ENCODE measurements around the gene SLC37A1.
A peak's percentile ranks its signal among the peaks of the same experiment; 100 is the strongest.

The SLC37A1 gene

DNA sequence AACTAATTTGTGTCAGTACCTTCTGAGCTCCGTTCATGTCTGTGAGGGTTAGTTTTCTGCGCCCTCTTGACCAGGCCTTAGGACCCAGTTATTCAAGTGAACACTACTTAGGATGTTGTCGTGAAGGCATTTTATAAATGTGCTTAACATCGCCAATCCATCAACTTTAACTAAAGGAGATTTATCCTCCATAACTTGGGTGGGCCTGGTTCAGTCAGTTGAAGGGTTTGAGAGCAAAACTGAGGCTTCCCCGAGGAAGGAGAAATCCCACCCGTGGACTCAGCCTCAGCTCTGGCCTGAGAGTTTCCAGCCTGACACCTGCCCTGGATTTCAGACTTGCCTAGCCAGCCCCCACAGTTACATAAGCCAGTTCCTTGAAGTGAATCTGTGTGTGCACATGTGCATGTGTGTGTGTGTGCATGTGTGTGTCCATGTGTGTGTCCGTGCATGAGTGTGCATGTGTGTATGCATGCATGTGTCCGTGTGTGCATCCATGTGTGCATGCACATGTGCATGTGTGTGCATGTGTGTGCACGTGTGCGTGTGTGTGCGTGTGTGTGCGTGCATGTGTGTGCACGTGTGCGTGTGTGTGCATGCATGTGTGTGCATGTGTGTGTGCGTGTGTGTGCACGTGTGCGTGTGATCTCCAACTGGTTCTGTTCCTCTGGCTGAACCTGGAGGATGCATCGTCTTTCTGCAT is 77.7 kb downstream of the SLC37A1 start:
- no peak for TF ChIP-seq ZFX (IDR thresholded peaks at IDR 0.05)
- TF ChIP-seq CTCF (conservative IDR thresholded peaks at IDR 0.05), result no peak
- no peak overlapping the region for H3K27ac ChIP-seq

DNA sequence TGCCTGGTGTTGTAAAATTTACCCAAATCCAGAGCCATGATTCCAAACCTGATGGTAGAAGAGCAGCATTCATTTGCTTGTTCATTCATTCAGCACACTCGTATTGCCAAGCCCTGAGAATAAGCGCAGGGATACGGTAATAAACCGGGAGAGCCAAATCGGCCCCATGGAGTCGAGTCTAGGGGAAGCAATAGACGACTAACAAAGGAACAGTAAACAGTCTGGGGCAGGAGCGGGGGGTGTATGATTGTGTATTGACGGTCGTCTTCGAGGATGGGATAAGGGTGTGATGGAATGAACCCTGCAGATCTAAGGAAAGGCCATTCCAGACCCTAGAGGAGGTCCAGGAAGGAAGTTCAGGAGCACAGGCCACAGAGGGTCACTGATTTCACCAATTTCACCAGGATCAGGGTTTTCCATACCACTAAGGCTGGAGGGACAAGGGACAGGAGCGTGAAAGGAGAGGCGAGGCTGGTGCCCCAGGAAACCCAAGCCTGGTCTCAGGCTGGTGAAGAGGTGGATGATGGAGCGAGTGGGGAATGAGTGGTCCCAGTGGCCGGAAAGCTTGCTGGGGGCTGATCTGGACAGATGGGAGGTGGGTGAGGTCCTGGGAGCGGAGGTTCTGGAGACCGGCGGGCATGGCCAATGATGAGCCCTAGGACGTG is 78.6 kb downstream of the SLC37A1 start:
- TF ChIP-seq CTCF (conservative IDR thresholded peaks at IDR 0.05), result no peak
- H3K27ac ChIP-seq, result peak overlapping the region; percentile 31; the same call in 1 of the 2 replicates

DNA sequence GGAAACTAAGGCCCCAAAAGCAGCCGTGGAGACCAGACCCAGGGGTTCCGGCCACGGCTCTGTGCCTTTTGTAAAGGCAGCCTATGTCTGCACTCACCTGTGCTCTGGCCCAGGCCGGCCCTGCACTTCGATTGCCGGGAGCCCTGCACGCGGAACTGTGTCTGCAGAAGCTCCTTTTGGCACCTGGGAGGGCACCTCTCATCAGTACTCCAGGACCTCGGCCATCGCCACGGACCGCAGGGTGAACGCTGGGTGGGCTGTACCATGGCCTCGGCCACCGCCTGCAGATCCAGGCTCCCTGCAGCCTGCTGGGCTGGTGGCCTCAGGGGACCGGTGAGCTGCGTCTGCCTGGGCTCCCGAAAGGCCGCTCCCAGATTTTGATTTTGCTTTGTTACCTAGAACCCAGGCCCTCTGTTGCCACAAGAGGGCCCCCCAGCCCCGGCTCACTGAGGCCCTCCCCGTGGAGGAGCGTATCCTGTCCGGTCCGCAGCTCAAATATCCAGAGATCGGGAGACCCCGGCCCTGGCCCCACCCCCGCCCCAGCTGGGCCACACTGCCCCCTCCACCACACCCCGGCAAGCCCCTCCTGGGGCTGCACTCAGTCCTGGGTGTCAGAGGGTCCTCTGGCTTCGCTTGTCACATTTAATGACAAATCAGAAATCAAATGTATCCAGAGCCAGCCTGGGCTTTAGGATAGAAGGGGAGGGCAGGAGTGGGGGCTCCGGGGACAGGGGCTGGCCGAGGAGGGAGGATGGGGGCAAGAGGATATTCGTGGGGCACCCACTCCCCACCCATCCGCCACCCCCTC is 79.6 kb downstream of the SLC37A1 start:
- H3K27ac ChIP-seq, result peak overlapping the region; percentile 31; the same call in 1 of the 2 replicates
- TF ChIP-seq CTCF (conservative IDR thresholded peaks at IDR 0.05) (peak; percentile 87), ZFX (IDR thresholded peaks at IDR 0.05) (no peak)

DNA sequence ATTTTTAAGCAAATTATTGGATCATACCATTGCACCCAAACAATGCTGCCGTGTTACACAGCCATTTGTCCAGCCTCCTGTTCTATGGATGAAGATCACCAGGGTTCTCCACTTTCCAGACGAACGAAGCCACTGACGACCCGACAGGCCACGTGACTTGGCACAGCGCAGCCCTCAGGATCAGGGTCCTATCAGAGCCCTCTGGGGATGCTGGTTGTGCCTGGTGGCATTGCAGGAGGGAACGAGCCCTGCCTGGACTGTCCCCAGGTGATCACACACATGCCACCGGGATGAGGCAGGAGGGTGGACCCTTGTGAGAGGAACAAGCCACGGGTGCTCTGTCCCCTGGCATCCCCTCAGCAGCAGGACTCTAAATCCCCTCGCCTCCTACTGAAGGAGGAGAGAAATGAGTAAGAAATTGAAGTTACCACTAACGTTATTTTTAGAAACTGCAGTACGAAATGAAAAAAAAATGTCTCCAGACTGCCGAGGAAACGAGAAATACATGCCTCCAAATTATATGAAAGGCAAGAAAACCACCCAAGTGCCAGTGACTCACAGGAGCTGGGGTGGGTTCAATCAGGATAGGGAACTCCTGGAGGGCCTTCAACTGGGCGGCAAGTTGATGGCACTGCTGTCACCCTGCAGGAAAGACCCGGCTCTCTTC is 81.1 kb downstream of the SLC37A1 start:
- TF ChIP-seq CTCF (conservative IDR thresholded peaks at IDR 0.05) (no peak), ZFX (IDR thresholded peaks at IDR 0.05) (no peak)
- no peak overlapping the region for H3K27ac ChIP-seq

- TF ChIP-seq ZFX (IDR thresholded peaks at IDR 0.05) (no peak), CTCF (conservative IDR thresholded peaks at IDR 0.05) (no peak)
- no peak overlapping the region for H3K27ac ChIP-seq
Measured at GRCh38 chr21:42595283-42596187, 81.9 kb downstream of the SLC37A1 start.

DNA sequence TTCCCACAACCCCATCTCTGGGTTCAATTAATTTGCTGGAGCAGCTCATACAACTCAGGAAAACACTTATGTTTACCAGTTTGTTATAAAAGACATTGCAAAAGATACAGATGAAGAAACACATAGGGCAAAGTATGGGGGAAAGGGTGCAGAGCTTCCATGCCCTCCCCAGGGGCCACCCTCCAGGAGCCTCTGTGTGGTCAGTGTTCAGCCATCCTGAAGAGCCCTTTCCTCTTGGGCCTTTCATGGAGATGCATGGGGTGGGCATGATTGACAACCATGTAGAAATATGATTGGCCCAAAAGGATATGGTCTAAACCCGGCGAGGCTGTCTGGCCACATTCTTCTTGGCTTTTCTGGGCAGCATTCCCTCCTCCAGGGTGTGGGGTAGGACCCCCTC is 83.0 kb downstream of the SLC37A1 start:
- TF ChIP-seq ZFX (IDR thresholded peaks at IDR 0.05) (no peak), CTCF (conservative IDR thresholded peaks at IDR 0.05) (no peak)
- H3K27ac ChIP-seq, result no peak overlapping the region

Data from C4-2B (cell line).